Adrenal gland (tissue), 19 donors: ENCODE measurements around the gene SSBP2. TPM values are rescaled to one million over a fixed set of nuclear protein-coding genes. Genes with fewer than 3 reads are reported as not detected.

Experiments used
- DNase-seq, 7 donors: peaks; one replicate each; pipeline ENCODE4 v3.0.0-alpha.2; 2019 to 2020
- H3K27ac ChIP-seq, 5 donors: fragments of 200-600 bp; sonication (generic) in 4 of 5; 1 replicate in 3 of 5; 2 replicates in 2 of 5; pipeline versions ENCODE4 v1.5.1 to v1.8.0; 2016 to 2020; ENCODE audit warnings: mild to moderate bottlenecking in 1 of 5
- H3K27me3 ChIP-seq: fragments of 200-600 bp; 2 replicates; pipeline ENCODE4 v1.8.0; 2021
- H3K36me3 ChIP-seq, 2 donors: fragments of 200-600 bp; replicated peaks in 1 of 2; 1 replicate in 1 of 2; 2 replicates in 1 of 2; pipeline versions ENCODE4 v1.5.1 to v1.8.0; 2018 to 2022
- H3K4me1 ChIP-seq, 2 donors: fragments of 200-600 bp; replicated peaks in 1 of 2; 1 replicate in 1 of 2; 2 replicates in 1 of 2; pipeline versions ENCODE4 v1.5.1 to v1.8.0; 2018 to 2021
- H3K4me3 ChIP-seq, 4 donors: fragments of 200-600 bp; sonication (generic) in 3 of 4; one replicate each; pipeline ENCODE4 v1.5.1; 2016 to 2018
- H3K9me3 ChIP-seq, 3 donors: fragments of 200-600 bp; sonication (generic) in 1 of 3; replicated peaks in 1 of 3; 1 replicate in 2 of 3; 2 replicates in 1 of 3; pipeline versions ENCODE4 v1.5.1 to v1.8.0; 2016 to 2021
- CTCF ChIP-seq, 6 experiments: fragments of 450-650 bp in 4 of 6; fragments of 200-600 bp in 2 of 6; sonication (generic) in 1 of 6; IDR thresholded peaks; 1 replicate in 5 of 6; 2 replicates in 1 of 6; pipeline versions ENCODE4 v1.5.1 to v1.8.0; 2016 to 2021; ENCODE audit warnings: antibody characterized with exemption in 6 of 6, mild to moderate bottlenecking in 2 of 6, moderate library complexity in 1 of 6
- POLR2A ChIP-seq, 2 donors: fragments of 450-650 bp; IDR thresholded peaks; one replicate each; pipeline ENCODE4 v1.6.1; 2017; ENCODE audit warnings: antibody characterized with exemption in 2 of 2, mild to moderate bottlenecking in 2 of 2, moderate library complexity in 1 of 2
- WGBS, 4 donors: extraction: QIAGEN DNeasy Blood & Tissue Kit in 2 of 4; methylation state at CpG; one replicate each; pipeline versions ENCODE4 v1.1.5 to v1.1.7; 2013 to 2017; 5-methylcytosine and 5-hydroxymethylcytosine counted together
- intact Hi-C, 2 donors: fragments of 100-400 bp; cut with DNase I; formaldehyde crosslinking; loops; one replicate each; pipeline versions ENCODE4 v1.14.1 to v1.15.0; 2022 to 2023
- long read RNA-seq, 10 donors: library from polyadenylated mRNA in 3 of 10; unstranded in 2 of 10; stranded (forward) in 1 of 10; transcript quantifications; one replicate each; pipeline ENCODE4 v2.0.0 and lab custom pipeline, GENCODE V29; 2021 to 2026
- polyA plus RNA-seq, 3 donors: library from polyadenylated mRNA; stranded (reverse); fragments of 200-250 nt in 2 of 3; fragments of 350-450 nt in 1 of 3; fragmentation: Illumina TruSeq in 1 of 3; extraction: RNeasy Lipid Tissue Mini Kit (QIAGEN cat#74804) in 1 of 3; gene quantifications; one replicate each; pipeline ENCODE4 v1.2.3, GENCODE V29; 2013 to 2014
- total RNA-seq, 9 donors: library from RNA; depleted of rRNA in 4 of 9; stranded (reverse); fragments of >200 nt in 4 of 9; fragments of 120-200 nt in 1 of 9; fragmentation: NEBNext Ultra II Directional in 1 of 9; extraction: Animal tissue kit (Norgen Biotek cat#: 25700) in 1 of 9; gene quantifications; one replicate each; pipeline versions ENCODE4 v1.1.0 to v1.2.4, GENCODE V29; 2013 to 2023
- donor health status: healthy with polysubstance abuse.
- donor health status: Bipolar disorder and iron deficiency.
- donor health status: DM: yes; HTN: yes; CAD: no.
- donor health status: DM: no; HTN: no; CAD: no.
- donor health status: DM: no; HTN: no; CAD: no.
- donor health status: DM: yes; HTN: yes; CAD: no.

The SSBP2 gene
- total RNA-seq (100 to 1,000 TPM in 1 of 9 donors, 10 to 100 TPM in 8; 16.2 to 424 (median 26.7) TPM), polyA plus RNA-seq (10 to 100 TPM; 21.3 to 27.7 (median 24.1) TPM)
- long read RNA-seq, donor 1, full-length matches to known transcripts = 4 of 4 reads
- long read RNA-seq, donor 1, partial matches to known transcripts = 0 of 4 reads
- long read RNA-seq, donor 1, other reads (novel, unspliced or antisense) = 0 of 4 reads
- long read RNA-seq, donor 2, full-length matches to known transcripts = 5 of 5 reads
- long read RNA-seq, donor 2, partial matches to known transcripts = 0 of 5 reads
- long read RNA-seq, donor 2, other reads (novel, unspliced or antisense) = 0 of 5 reads
- long read RNA-seq, donor 3, full-length matches to known transcripts = 4 of 4 reads
- long read RNA-seq, donor 3, partial matches to known transcripts = 0 of 4 reads
- long read RNA-seq, donor 3, other reads (novel, unspliced or antisense) = 0 of 4 reads
- long read RNA-seq, donor 4, full-length matches to known transcripts = 11 of 13 reads
- long read RNA-seq, donor 4, partial matches to known transcripts = 1 of 13 reads
- long read RNA-seq, donor 4, other reads (novel, unspliced or antisense) = 1 of 13 reads
- long read RNA-seq, donor 5, full-length matches to known transcripts = 15 of 17 reads
- long read RNA-seq, donor 5, partial matches to known transcripts = 0 of 17 reads
- long read RNA-seq, donor 5, other reads (novel, unspliced or antisense) = 2 of 17 reads
- long read RNA-seq, donor 6, full-length matches to known transcripts = 12 of 17 reads
- long read RNA-seq, donor 6, partial matches to known transcripts = 1 of 17 reads
- long read RNA-seq, donor 6, other reads (novel, unspliced or antisense) = 4 of 17 reads
- long read RNA-seq, donor 7, full-length matches to known transcripts = 3 of 3 reads
- long read RNA-seq, donor 7, partial matches to known transcripts = 0 of 3 reads
- long read RNA-seq, donor 7, other reads (novel, unspliced or antisense) = 0 of 3 reads
- long read RNA-seq, donor 8, full-length matches to known transcripts = 7 of 7 reads
- long read RNA-seq, donor 8, partial matches to known transcripts = 0 of 7 reads
- long read RNA-seq, donor 8, other reads (novel, unspliced or antisense) = 0 of 7 reads
- long read RNA-seq, donor 9, full-length matches to known transcripts = 2 of 2 reads
- long read RNA-seq, donor 9, partial matches to known transcripts = 0 of 2 reads
- long read RNA-seq, donor 9, other reads (novel, unspliced or antisense) = 0 of 2 reads
- long read RNA-seq, donor 10, full-length matches to known transcripts = 2 of 2 reads
- long read RNA-seq, donor 10, partial matches to known transcripts = 0 of 2 reads
- long read RNA-seq, donor 10, other reads (novel, unspliced or antisense) = 0 of 2 reads

GRCh38 chr5:81751009-81751835 lies at the start of gene SSBP2:
TSS of gene SSBP2 (minus strand) at chr5:81751097. CDS start at chr5:81751042, 55 bp downstream.
- intact Hi-C loops = loop anchor here (5.0 to 10.0 kb wide), 4 partner anchors 36 to 246 kb away; no protein-coding TSS in a partner anchor

GRCh38 chr5:81795666-81796065 lies 44.8 kb upstream of the SSBP2 start:
- H3K9me3 ChIP-seq = no peaks in the 10 kb centered on the region
- no peaks in the 10 kb centered on the region for H3K27me3 ChIP-seq
- no peak for DNase-seq
- TF ChIP-seq CTCF (IDR thresholded peaks at IDR 0.05) = no peak
- no peak for TF ChIP-seq POLR2A (IDR thresholded peaks at IDR 0.05)
- H3K36me3 ChIP-seq = no peaks in the 10 kb centered on the region
- H3K4me1 ChIP-seq = no peaks in the 10 kb centered on the region
- WGBS, 4 donors = 71 to 92% (median 81%) methylated on average over 1 of the region's 1 CpG
- no peak overlapping the region for H3K4me3 ChIP-seq
- H3K27ac ChIP-seq = no peak overlapping the region
- intact Hi-C loops = loop anchor here (5.0 to 10.0 kb wide), 2 partner anchors 49 to 52 kb away; no protein-coding TSS in a partner anchor

More at GRCh38 chr5:81751009-81751835, at the start of gene SSBP2:
- Histone ChIP-seq H3K9me3 (no peaks in the 10 kb centered on the region), H3K27ac (peak within 1 kb of the TSS; percentile 78 to 99 (median 91)), H3K36me3 (no peaks in the 10 kb centered on the region), H3K4me1 (peaks cover 11 to 31% of the 10 kb centered on the region in 2 donors), H3K27me3 (no peaks in the 10 kb centered on the region), H3K4me3 (peak within 1 kb of the TSS in 3 of 4 donors; percentile 44 to 94 (median 92))
- DNase-seq = peak; percentile 99 to 100 (median 100)
- TF ChIP-seq CTCF (IDR thresholded peaks at IDR 0.05) (peak in 3 of 6 experiments; percentile 7 to 32 (median 12)), POLR2A (IDR thresholded peaks at IDR 0.05) (peak; percentile 63 to 87)
- WGBS, 4 donors = 0 to 2% (median 1%) methylated on average over 17 to 73 of the region's 73 CpGs

- intact Hi-C loops = loop anchor here in 1 of 2 donors (5.0 to 10.0 kb wide), 2 partner anchors 42 to 51 kb away; partner anchors contain the start of gene SSBP2
- no peak for DNase-seq
Measured at GRCh38 chr5:81794226-81794625, 43.3 kb upstream of the SSBP2 start.

More at GRCh38 chr5:81794226-81794625, 43.3 kb upstream of the SSBP2 start:
- no peaks in the 10 kb centered on the region for H3K4me1 ChIP-seq
- H3K27ac ChIP-seq = no peak overlapping the region
- WGBS, 4 donors = 72 to 77% (median 75%) methylated on average over 4 of the region's 4 CpGs
- H3K9me3 ChIP-seq = no peaks in the 10 kb centered on the region
- no peaks in the 10 kb centered on the region for H3K36me3 ChIP-seq
- no peaks in the 10 kb centered on the region for H3K27me3 ChIP-seq
- no peak for TF ChIP-seq CTCF (IDR thresholded peaks at IDR 0.05)
- TF ChIP-seq POLR2A (IDR thresholded peaks at IDR 0.05) = no peak
- H3K4me3 ChIP-seq = no peak overlapping the region
